DOHH2 (cell line): ENCODE results near the gene MAML2.

ENCODE experiments used
- CTCF ChIP-seq: fragments of 200-600 bp; sonication (generic); IDR thresholded peaks from one replicate; pipeline ENCODE4 v1.5.1; 2014; ENCODE audit warnings: antibody characterized with exemption, mild to moderate bottlenecking, low read depth, low read length; ENCODE audit not compliant: poor library complexity, severe bottlenecking
- EZH2phosphoT487 ChIP-seq: fragments of 200-600 bp; sonication (generic); IDR thresholded peaks from 2 replicates; pipeline ENCODE4 v1.6.1; 2017; ENCODE audit warnings: borderline replicate concordance, mild to moderate bottlenecking, antibody characterized with exemption, low read length, moderate library complexity, mixed read lengths

GRCh38 chr11:95975343-95975742 lies 367.7 kb downstream of the MAML2 start:
- TF ChIP-seq CTCF (no peak), EZH2phosphoT487 (no peak)
